ENCODE results near the gene FGF19. TPM values are rescaled to one million over a fixed set of nuclear protein-coding genes. Genes with fewer than 3 reads are reported as not detected.

Gene FGF19
- total RNA-seq, 2 donors from 2014 or later: not detected

DNA sequence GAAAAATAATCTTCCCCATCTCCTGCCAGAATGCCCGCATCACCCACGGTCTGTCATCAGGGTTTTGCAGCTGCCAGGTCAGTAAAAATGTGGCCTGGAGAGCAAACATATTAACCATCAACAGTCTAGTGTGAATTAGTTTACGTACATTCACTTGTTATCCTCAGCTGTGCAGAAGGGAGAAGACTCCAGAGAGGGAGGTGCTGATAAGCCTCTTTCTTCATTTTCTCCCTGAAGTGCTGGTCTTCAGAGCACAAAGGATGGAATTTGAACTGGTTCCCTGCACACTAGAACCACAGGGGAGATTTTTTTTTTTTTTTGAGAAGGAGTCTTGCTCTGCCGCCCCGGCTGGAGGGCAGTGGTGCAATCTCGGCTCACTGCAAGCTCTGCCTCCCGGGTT, 8.2 kb downstream of the FGF19 start:
- no peaks in the 10 kb centered on the region for H3K27me3 ChIP-seq
- intact Hi-C loops (cut with DNase I): loop anchor here (5.0 to 10.0 kb wide), 2 partner anchors 187 to 489 kb away; no protein-coding TSS in a partner anchor
- TF ChIP-seq, protein P1, sequence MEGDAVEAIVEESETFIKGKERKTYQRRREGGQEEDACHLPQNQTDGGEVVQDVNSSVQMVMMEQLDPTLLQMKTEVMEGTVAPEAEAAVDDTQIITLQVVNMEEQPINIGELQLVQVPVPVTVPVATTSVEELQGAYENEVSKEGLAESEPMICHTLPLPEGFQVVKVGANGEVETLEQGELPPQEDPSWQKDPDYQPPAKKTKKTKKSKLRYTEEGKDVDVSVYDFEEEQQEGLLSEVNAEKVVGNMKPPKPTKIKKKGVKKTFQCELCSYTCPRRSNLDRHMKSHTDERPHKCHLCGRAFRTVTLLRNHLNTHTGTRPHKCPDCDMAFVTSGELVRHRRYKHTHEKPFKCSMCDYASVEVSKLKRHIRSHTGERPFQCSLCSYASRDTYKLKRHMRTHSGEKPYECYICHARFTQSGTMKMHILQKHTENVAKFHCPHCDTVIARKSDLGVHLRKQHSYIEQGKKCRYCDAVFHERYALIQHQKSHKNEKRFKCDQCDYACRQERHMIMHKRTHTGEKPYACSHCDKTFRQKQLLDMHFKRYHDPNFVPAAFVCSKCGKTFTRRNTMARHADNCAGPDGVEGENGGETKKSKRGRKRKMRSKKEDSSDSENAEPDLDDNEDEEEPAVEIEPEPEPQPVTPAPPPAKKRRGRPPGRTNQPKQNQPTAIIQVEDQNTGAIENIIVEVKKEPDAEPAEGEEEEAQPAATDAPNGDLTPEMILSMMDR (IDR thresholded peaks at IDR 0.05): no peak
- TF ChIP-seq POLR2A (IDR thresholded peaks at IDR 0.05): no peak
- no peak overlapping the region for H3K4me3 ChIP-seq
- ATAC-seq: no peak
- DNase-seq: no peak
- no peaks in the 10 kb centered on the region for H3K36me3 ChIP-seq (replicated peaks in 1 of 2; ENCODE audit: insufficient read depth in 1 of 2, low read depth in 2 of 2)
- no peaks in the 10 kb centered on the region for H3K9me3 ChIP-seq
- WGBS, 2 donors: 66 to 73% methylated on average over 3 to 7 of the region's 7 CpGs
- no peak overlapping the region for H3K27ac ChIP-seq
- no peaks in the 10 kb centered on the region for H3K4me1 ChIP-seq

DNA sequence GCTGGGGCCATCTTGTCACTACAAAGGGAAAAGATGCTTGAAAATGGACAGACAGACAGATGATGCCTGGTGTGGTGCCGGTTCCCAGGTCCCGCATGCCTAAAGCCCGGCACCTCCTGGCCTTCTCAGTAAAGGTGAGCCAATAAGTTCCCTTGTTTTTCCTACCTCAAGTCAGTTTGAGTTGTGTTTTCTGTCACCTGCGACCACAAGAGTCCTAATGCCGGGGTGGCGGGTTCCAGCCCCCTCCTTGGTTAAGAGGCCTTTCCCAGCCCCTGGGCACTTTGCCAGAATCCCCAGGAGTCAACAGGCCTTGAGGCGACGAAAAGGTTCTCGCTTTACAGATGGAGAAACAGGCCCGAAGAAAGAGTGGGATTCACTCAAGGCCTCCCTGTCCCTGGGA, 9.0 kb downstream of the FGF19 start:
- Histone ChIP-seq H3K9me3 (no peaks in the 10 kb centered on the region), H3K36me3 (replicated peaks in 1 of 2; ENCODE audit: insufficient read depth in 1 of 2, low read depth in 2 of 2) (no peaks in the 10 kb centered on the region), H3K27me3 (no peaks in the 10 kb centered on the region), H3K27ac (no peak overlapping the region), H3K4me1 (no peaks in the 10 kb centered on the region), H3K4me3 (no peak overlapping the region)
- no peak for TF ChIP-seq POLR2A (IDR thresholded peaks at IDR 0.05)
- TF ChIP-seq, protein P1 (IDR thresholded peaks at IDR 0.05): no peak
- ATAC-seq: no peak
- no peak for DNase-seq
- WGBS, 2 donors: 75 to 78% methylated on average over 6 to 10 of the region's 10 CpGs
- intact Hi-C loops (cut with DNase I): loop anchor here (5.0 to 10.0 kb wide), 2 partner anchors 188 to 490 kb away; no protein-coding TSS in a partner anchor

DNA sequence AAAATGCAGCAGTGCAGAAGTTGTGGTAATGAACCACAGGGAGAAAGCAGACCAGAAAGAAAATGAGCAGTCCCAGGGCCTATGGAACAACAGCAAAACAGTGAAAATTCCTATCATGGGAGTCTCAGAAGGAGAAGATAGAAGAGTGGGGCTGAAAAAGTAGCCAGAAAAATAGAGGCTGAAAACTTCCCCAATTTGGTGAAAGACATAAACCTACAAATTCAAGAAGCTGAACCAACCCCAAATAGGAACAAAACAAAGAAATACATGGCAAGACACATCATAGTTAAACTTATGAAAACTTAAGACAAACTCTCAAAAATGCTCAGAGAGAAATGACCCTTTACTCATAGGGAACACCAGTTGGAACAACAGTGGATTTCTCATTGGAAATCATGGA, 11.4 kb downstream of the FGF19 start:
- Histone ChIP-seq H3K4me1 (peaks cover 7% of the 10 kb centered on the region), H3K9me3 (no peaks in the 10 kb centered on the region), H3K36me3 (replicated peaks in 1 of 2; ENCODE audit: insufficient read depth in 1 of 2, low read depth in 2 of 2) (no peaks in the 10 kb centered on the region), H3K27ac (no peak overlapping the region), H3K4me3 (no peak overlapping the region), H3K27me3 (no peaks in the 10 kb centered on the region)
- intact Hi-C loops (cut with DNase I): loop anchor here (10.0 kb wide), 1 partner anchor 492 kb away; no protein-coding TSS in a partner anchor
- TF ChIP-seq, protein P1 (IDR thresholded peaks at IDR 0.05): no peak
- DNase-seq (no peak), ATAC-seq (no peak)

DNA sequence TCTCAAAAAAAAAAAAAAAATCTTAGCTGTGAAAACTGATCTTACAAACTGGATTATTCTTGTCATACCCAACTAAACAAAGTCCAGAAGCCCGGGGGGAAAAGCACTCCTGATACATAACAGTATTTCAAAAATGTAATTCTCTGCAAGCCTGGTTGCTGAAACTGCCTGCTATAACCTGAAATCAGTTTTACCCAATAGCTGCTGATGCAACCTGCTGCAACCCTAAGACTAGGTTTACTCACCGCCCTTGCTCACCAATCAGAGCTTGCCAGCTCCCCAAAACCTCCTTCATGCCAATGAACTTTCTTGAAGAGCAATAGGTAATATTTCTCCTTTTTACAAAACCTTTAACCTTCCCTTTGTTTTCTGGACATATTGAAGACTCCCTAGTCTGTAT, 12.4 kb downstream of the FGF19 start:
- 79 to 89% methylated on average over 2 of the region's 2 CpGs for WGBS, 2 donors
- intact Hi-C loops (cut with DNase I): loop anchor here (10.0 kb wide), 1 partner anchor 493 kb away; no protein-coding TSS in a partner anchor
- Histone ChIP-seq H3K9me3 (no peaks in the 10 kb centered on the region), H3K27ac (no peak overlapping the region), H3K4me3 (no peak overlapping the region), H3K4me1 (peaks cover 7% of the 10 kb centered on the region), H3K27me3 (no peaks in the 10 kb centered on the region), H3K36me3 (replicated peaks in 1 of 2; ENCODE audit: insufficient read depth in 1 of 2, low read depth in 2 of 2) (no peaks in the 10 kb centered on the region)
- DNase-seq (no peak), ATAC-seq (no peak)
- TF ChIP-seq, protein P1 (IDR thresholded peaks at IDR 0.05): no peak
- TF ChIP-seq POLR2A (IDR thresholded peaks at IDR 0.05): no peak

Data from body of pancreas (tissue), 4 donors.